Measurements from ENCODE around the gene TBC1D1.

GRCh38 chr4:37949636-37950426, 58.9 kb downstream of the TBC1D1 start:
- no peak for TF ChIP-seq EP300 (IDR thresholded peaks at IDR 0.05; ENCODE audit: low read depth)
- TF ChIP-seq, protein P1, sequence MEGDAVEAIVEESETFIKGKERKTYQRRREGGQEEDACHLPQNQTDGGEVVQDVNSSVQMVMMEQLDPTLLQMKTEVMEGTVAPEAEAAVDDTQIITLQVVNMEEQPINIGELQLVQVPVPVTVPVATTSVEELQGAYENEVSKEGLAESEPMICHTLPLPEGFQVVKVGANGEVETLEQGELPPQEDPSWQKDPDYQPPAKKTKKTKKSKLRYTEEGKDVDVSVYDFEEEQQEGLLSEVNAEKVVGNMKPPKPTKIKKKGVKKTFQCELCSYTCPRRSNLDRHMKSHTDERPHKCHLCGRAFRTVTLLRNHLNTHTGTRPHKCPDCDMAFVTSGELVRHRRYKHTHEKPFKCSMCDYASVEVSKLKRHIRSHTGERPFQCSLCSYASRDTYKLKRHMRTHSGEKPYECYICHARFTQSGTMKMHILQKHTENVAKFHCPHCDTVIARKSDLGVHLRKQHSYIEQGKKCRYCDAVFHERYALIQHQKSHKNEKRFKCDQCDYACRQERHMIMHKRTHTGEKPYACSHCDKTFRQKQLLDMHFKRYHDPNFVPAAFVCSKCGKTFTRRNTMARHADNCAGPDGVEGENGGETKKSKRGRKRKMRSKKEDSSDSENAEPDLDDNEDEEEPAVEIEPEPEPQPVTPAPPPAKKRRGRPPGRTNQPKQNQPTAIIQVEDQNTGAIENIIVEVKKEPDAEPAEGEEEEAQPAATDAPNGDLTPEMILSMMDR (IDR thresholded peaks at IDR 0.05) = no peak

Measured in transverse colon (tissue), 3 donors.